Stimulated activated naive CD8-positive, alpha-beta T cell treated with anti-CD3 and anti-CD28 coated beads, Interleukin-15, Interleukin-2, amounts not matched to agents 100 U/mL and 50 U/mL, for 24 hours (primary cell): ENCODE data around the gene CHEK1.

Source experiments
- ATAC-seq: fragments of 150-1000 bp; cut with Tn5 transposase; one replicate; pipeline ENCODE4 v1.10.0; 2021
- DNase-seq: peaks from one replicate; pipeline ENCODE4 v3.0.0; 2021

CHEK1 gene

DNA sequence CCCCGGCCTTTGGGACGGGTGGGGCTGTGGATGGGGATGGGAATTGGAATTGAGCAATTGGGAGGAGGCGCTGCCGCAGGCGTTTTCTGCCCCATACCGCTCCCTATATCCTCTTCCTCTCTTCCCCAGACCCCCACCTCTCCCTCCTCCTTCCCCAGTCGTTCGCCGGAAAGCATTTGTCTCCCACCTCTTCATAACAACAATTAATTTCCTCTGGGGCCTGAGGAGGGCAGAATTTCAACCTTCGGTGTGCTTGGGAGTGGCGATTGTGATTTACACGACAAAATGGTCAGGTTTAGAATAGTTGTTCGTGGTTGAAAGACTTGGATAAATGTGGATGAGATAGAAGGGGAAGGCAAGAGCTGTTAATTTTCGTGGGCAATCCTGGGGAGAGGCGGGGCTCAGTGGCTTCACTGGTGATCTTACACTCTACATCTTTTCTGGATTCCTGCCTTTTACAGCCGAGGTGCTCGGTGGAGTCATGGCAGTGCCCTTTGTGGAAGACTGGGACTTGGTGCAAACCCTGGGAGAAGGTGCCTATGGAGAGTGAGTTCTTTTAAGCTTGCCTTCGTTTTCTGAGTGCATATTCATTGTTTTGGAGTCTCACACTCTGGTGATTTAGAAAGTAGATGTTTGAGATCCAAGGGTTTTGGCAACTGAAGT lies 1.5 kb downstream of the CHEK1 start:
- DNase-seq (no peak), ATAC-seq (peak; percentile 44)

DNA sequence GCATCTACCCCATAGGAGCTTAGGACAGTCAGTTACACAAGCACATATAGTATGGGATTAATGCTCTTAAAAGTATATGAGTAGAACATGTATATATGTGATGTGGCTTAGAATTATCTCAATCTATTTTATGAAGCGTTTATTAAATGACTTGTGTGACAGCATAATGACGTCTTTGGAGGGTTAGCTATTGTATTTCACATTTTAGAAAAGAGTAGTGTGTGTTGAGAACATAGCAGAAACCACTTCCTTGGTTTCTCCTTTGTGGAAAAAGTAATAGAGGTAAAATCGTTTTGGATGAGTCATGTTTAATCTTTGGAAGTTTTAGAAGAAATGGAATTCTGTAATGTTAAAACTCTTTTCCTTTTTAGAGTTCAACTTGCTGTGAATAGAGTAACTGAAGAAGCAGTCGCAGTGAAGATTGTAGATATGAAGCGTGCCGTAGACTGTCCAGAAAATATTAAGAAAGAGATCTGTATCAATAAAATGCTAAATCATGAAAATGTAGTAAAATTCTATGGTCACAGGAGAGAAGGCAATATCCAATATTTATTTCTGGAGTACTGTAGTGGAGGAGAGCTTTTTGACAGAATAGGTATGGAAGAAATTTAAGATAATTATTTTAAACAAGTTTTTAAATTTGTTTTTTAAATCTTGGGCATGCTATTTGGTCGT lies 2.4 kb downstream of the CHEK1 start:
- ATAC-seq, result no peak
- DNase-seq, result no peak

DNA sequence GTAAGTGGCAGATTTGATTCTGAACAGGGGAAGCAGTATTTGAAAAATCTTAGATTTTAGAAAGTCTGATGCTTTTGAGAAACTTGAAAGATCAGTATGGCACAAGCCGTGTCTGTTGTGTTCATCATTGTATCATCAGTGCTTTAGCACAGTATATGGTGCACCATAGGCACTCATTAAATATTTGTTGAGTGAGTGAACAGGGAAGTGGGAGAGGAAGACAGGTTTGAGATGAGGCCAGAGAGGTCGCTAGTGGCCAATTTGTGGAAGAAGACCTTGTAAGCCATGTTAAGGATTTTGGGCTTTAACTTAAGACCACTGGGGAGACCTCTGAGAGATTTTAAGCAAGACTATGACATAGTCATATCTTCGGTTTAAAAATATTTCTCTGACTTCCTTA lies 12.9 kb downstream of the CHEK1 start:
- DNase-seq (no peak), ATAC-seq (no peak)

DNA sequence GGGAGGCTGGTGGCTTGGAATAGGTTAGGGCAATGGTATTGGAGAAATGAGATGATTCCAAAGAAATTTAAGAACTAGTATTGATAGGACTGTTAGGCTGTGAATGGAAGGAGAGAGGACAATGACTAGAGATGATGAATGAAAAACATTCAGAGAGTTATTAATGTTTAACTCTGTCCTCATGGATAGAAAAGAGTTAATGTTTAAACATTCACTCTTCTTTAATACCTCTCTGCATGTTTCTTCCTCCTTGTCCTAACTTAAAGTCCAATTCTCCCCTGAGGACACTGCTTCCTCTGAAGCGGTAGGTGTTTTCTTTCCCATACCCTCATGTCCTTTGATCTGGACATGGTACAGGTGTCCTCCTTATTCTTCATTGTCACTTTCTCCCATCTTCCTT lies 13.4 kb downstream of the CHEK1 start:
- DNase-seq (no peak), ATAC-seq (no peak)

DNA sequence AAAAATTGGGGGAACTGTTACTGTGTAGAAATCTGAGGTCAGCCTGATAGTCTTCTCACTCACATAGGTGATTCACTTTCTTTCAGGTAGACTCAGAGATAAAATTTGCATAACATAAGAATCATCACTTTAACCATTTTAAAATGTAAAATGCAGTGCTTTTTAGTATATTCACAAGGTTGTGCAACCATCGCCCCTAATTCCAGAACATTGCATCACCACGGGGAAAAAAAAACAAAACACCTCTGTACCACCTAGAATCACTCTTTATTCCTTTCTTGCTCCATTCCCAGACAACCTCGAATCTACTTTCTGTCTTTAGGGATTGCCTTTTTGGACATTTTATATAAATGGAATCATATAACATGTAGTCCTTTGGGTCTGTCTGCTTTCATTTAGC lies 20.9 kb downstream of the CHEK1 start:
- no peak for ATAC-seq

DNA sequence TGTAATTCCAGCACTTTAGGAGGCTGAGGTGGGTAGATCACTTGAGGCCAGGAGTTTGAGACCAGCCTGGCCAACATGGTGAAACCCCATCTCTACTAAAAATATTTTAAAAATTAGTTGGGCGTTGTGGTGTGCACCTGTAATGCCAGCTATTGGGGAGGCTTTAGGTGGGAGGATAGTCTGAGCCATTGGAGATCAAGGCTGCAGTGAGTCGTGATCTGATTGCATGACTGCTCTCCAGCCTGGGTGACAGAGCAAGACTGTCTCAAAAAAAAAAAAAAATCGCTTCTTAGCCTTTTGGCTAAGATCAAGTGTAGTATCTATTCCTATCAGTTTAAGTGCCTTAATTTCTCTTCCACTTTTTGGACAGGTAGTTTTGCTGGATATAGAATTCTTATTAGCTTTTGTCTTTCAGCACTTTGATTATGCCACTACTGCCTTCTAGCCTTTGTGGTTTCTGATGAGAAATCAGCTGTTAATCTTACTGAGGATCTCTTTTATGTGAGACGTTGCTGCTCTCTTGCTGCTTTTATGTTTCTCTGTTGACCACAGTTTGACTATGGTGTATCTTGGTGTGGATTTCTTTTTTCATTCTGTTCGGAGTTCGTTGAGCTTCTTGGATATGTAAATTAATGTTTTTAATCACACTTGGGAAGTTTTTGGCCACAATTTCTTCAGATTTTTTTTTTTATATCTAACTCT lies 24.7 kb downstream of the CHEK1 start:
- no peak for ATAC-seq
- no peak for DNase-seq

More for the DNA sequence above, 20.9 kb downstream of the CHEK1 start:
- no peak for DNase-seq

DNA sequence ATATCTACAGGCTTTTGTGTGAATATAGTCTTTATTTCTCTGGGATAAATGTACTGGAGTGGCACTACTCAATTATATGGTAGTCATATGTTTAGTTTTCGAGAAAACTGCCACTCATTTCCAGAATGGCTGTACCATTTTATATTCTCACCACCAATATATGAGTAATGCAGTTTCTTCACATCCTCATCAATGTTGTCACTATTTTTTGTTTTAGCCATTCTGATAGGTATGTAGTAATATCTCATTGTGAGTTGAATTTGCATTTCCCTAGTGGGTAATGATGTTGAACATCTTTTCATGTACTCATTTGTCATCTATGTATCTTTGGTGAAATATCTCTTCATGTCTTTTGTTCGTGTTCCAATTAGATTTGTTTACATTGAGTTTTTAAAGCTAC lies 37.7 kb downstream of the CHEK1 start:
- no peak for ATAC-seq
- no peak for DNase-seq

DNA sequence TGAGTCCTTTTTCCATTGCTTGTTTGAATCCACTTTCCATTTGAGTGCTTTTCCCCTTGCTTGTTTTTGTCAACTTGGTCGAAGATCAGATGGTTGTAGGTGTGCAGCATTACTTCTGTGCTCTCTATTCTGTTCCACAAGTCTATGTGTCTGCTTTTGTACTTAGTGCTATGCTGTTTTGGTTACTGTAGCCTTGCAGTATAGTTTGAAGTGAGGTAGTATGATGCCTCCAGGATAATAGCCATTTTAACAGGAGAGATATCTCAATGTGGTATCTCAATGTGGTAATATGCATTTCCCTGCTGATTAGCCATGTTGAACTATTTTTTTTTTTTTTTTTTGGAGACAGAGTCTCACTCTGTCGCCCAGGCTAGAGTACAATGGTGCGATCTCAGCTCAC lies 38.9 kb downstream of the CHEK1 start:
- no peak for ATAC-seq
- DNase-seq, result no peak

DNA sequence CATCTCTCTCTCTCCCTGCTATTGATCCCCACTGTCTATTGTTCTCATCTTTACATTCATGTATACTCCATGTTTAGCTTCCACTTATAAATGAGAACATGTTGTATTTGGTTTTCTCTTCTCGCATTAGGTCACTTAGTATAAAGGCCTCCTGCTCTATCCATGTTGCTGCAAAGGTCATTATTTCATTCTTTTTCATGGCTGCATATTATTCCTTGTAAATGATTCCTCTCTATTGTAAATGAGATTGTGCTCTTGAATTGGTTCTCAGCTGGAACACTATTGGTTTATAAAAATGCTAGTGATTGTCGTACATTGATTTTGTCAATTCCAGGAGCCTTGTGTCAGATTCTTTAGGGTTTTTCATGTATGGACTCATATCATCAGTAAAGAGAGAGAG lies 42.2 kb downstream of the CHEK1 start:
- ATAC-seq (no peak), DNase-seq (no peak)

DNA sequence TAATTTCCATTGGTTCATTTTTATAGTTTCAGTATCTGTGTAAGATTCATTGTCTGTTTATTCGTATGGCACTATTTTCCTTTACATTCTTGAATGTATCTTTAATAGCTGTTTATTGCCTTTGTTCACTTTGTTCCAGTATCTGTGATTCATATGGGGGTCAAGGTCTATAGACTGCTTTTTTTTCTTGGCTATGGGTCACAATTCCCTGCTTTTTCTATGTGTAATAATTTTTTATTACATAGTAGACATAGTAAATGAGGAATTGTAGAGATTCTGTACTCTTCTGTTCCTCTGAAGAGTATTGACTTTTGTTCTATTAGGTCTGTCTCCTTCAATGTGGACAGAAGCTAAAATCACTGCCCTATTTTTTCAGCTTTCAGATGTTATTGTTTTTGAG lies 45.2 kb downstream of the CHEK1 start:
- DNase-seq, result no peak

DNA sequence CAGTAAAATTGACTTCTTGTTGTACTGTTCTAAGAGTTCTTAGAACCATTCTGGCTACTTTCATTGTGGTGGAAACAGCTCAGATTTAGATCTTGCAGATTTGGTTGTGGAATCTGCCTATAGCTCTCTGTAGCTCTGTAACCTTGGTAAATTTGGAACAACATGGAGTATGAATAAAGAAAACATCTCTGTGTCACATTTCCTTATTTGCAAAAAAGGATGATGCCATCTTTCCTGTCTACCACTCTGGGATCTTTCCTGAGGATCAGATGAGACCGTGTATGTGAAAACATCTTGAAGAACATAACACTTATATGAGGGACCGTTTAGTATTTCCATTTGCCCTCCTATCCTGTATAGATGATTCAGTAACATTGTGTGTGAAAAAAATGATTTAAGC lies 46.6 kb downstream of the CHEK1 start:
- DNase-seq, result no peak
- ATAC-seq, result no peak

More for the DNA sequence above, 45.2 kb downstream of the CHEK1 start:
- ATAC-seq, result no peak

DNA sequence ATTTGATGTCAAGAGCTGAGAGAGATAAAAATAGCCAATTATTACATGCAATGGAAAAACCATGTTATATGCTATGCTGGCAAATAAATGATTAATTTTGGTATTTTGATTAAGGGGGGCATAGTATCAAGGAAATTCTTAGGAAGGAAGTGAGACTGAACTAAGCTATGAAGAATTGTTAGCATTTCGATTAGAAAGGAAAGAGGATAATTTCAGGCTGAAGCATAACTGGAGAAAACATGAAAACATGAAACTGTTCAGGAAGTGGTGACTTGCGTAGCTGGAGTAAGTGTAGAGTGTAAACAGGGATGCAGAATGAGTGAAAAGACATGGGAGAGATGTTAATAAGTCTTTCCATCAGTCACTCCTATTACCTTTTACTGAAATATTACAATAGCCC lies 49.2 kb downstream of the CHEK1 start:
- no peak for DNase-seq

DNA sequence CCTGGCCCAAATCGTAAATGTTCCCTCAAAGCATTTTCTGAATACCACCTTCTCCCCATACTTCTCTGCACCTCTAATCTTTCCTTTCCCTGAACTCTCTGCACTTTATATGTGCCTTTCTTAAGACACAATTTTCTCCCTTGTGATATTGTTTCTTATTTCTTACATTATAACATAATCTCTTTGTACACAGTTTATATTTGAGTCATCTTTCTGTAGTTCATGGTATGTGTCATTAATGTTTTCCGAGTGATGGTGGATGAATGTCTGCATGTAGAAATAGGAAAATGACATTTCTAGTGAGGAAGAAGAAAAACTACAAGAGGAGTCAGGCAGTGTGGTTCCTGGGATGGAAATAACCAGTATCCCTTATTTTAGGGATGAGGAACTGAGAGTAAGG lies 50.2 kb downstream of the CHEK1 start:
- DNase-seq (no peak), ATAC-seq (no peak)

More for the DNA sequence above, 49.2 kb downstream of the CHEK1 start:
- no peak for ATAC-seq

DNA sequence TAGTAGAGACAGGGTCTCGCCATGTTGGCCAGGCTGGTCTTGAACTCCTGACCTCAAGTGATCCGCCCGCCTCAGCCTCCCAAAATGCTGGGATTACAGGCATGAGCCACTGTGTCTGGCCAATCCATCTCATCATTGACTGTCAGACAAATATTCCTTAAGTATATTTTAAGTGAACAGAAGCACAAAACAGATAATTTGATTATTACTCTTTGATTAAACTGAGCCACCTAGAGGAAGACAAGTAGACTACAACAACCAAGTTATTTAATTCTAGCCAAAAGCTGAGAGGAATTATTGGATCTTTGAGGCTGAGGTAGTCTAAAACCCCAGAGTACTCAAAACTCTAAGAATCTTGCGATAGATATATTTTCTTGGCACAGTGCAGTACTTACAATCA lies 54.4 kb downstream of the CHEK1 start:
- ATAC-seq, result no peak
- DNase-seq, result no peak

DNA sequence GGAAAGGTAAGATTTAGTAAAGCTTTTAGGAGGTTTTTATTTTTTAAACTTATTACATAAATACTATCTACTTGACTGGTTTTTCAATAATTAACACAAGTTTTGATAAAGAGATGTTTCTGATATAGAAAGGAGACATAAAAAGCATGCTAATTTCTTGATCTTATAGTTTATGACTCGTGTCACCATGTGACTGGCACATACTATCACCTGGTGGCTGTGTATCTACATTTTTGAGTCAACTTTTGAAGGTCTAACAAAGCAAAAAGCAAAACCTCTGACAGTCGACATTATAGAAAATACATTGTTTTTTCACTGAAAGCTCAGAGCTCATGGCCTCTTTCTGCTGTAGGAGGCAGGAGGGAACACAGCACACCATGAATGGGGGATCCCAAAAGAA lies 54.9 kb downstream of the CHEK1 start:
- no peak for DNase-seq
- ATAC-seq, result no peak

DNA sequence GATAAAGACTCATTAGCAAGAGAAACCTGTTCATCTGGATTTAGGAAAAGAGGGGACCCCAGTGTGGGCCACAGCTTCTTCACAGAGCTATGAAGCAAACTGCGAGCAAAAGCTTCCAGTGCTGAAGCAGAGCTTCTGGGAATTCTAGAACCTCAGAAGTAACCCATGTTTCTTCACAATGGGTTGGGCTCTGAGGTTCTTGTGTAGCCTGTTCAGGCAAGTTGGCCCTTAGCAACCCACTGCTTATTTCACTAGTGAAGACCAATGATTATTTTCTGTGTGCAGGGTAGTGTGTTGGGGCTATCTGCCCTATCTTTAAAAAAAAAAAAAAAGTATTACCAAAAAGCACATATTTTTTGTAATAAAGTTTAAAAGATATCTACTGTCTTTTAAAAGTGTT lies 55.8 kb downstream of the CHEK1 start, which contains the start of gene ACRV1:
TSS of gene ACRV1 (minus strand) at position 101 of the 400 bp plus-strand sequence. CDS start at position 34, 67 bp downstream.
- no peak for DNase-seq
- ATAC-seq, result no peak

DNA sequence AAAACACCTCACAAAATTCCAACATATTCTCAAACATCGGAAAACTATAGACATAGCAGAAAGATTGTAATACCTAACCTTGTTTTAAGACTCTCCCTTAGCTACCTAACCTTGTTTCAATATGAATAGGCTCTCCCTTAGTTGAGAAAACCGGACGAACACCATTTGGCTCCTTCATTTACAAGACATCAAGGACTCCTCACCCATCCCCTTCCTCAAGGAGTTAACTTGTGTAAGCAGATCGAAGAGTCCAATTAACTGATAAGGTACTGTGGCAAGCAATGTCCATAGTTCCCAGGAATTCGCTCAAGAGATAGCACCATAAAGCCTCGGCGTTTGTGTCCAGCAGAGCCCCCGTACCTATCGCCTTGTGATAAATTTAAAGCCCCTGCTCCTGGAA lies 60.3 kb downstream of the CHEK1 start:
- ATAC-seq (no peak), DNase-seq (no peak)

DNA sequence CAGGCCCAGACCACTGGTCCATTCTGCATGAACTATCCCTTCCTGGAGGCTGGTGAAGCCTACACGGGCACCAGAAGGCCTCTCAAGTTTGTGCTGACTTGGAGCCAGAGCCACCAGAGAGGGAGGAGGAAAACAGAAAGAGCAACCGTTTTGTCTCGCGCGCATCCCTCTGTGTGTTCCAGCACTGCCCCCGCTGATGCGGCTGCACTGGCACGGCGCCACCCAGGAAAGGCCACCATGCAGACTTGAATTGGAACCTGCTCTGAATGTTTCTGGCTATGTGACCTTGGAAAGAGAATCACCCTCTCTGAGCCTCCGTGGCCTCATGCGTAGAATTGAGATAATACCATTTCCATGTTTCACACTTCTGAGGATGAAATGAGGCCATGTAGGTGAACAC lies 63.1 kb downstream of the CHEK1 start:
- DNase-seq, result no peak
- no peak for ATAC-seq

DNA sequence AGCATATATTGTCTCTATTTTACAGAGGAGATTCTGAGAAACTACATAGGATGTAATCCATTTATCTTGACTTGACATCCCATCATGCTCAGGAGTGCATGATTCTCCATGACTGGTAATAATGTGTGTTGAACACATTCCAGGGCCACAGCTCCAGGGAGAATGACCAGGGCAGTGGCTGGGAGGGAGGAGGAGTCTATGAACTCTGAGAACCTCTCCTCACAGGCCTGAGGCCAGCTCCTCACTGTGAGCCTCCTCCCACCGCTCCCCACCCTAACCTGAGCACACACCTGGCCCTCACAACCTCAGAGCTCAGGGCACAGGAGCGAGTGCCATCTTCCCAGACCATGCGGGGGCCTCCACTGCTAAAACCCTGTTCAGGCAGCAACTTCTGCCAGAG lies 63.7 kb downstream of the CHEK1 start:
- no peak for ATAC-seq
- DNase-seq, result no peak

DNA sequence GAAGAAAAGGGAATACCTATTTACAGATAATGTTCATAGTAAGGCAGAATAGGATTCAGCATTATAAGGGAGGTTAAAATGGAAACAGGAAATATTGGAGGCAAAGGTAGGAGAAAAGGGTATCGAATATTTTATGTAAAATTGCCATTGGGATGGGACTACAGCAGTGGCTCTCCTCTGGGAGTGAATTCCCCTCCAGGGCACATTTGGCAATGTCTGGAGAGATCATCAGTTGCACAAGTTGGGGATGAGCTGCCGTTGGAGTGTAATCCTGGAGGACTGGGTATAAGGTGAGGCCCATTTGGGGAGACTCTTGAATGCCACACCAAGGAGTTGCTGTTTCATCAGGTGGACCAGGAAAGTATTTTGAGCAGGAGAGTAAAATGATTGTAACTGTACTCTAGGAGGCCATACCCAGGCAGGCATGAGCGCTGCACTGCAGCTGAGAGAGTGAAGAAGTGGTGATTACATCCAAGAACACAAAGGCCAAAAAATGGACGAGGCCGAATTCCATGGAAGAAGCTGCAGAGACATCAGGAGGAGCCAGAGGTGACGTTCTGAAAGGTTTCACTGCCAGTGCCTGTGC lies 64.4 kb downstream of the CHEK1 start:
- no peak for DNase-seq
- no peak for ATAC-seq

DNA sequence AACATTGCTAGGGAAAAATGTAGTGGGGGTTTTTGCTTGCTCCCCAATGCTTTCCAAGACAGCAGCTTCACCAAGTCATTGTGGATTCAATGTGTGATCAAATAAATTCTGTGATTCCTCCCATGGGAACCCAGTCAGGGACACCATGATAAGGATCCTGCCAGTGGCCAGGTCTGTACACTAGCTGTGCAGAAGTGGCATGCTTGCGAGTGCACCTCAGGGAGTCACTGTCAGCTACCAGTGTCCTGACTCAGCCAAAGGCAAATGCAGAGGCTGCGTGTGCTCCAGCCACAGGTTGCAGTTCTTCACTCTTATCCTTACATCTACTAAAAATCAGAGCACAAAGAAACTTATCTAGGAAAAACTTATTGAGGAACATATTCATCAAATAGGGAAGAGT lies 65.0 kb downstream of the CHEK1 start:
- DNase-seq (no peak), ATAC-seq (no peak)

DNA sequence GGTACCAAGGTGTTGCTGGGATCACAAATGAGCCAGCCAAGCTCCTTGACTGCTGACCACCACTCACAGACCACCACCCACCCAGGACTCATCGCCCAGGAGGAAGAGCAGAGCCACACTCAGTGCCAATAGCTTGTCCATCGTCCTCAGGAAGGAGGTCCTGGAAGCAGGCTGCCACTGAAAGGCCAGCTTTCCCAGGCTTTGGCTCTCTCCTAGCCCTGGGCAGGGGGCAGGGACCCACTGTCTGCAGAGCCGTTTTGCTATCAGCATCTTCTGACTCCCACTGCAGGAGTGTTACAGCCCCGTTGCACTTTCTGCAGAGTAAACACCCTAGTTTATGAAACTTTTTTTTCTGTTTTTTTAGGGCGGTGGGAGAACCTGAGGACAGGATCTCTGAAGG lies 67.9 kb downstream of the CHEK1 start:
- ATAC-seq, result no peak
- no peak for DNase-seq

DNA sequence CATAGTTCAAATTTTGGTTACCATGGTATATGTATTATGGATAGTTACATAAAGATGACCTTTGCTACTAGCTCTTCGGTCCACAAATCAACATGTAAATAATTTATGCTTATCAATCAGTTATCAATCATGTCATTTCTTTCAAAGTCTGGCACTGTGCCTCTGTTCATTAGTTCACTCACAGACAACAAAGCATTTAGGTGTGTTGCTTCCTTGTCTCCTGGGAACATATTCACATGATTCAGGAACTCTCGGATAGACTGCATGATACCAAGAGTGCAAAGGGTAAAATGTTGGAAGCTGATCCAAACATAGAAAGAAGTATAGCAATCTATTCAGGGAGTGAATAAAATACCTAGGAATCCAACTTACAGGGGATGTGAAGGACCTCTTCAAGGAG lies 70.0 kb downstream of the CHEK1 start:
- ATAC-seq, result no peak
- DNase-seq, result no peak
